HepG2 (cell line): ENCODE results near the gene CCND1. TPM values are rescaled to one million over a fixed set of nuclear protein-coding genes. Genes with fewer than 3 reads are reported as not detected.
A peak's percentile ranks its signal among the peaks of the same experiment; 100 is the strongest.

Experiments
- ADNP ChIP-seq: sonication (generic); formaldehyde crosslinking; IDR thresholded peaks from 2 replicates; pipeline ENCODE4 v1.4.0; 2020; ENCODE audit warnings: missing genetic modification reagents
- ATF1 ChIP-seq: IDR thresholded peaks from 2 replicates; pipeline ENCODE4 v1.6.1; 2016; ENCODE audit warnings: mild to moderate bottlenecking, control low read depth
- ATF3 ChIP-seq: sonication (generic); formaldehyde crosslinking; IDR thresholded peaks from 2 replicates; pipeline ENCODE4 v1.4.0; 2020; ENCODE audit warnings: missing genetic modification reagents
- ATF7-NPFF ChIP-seq: sonication (generic); formaldehyde crosslinking; IDR thresholded peaks from 2 replicates; pipeline ENCODE4 v1.8.1; 2023; ENCODE audit warnings: mild to moderate bottlenecking, low read depth, missing genetic modification reagents, moderate library complexity
- EP300 ChIP-seq, 3 experiments: sonication (generic) in 1 of 3; formaldehyde crosslinking in 1 of 3; IDR thresholded peaks; 2 replicates each; pipeline versions ENCODE4 v1.5.1 to v1.6.1; 2011 to 2020; ENCODE audit warnings: low read depth in 2 of 3, low read length in 2 of 3, borderline replicate concordance in 1 of 3, improper control_type of control experiment in 1 of 3, mild to moderate bottlenecking in 1 of 3, missing genetic modification reagents in 1 of 3, moderate library complexity in 1 of 3
- FOXK1 ChIP-seq: sonication (generic); formaldehyde crosslinking; IDR thresholded peaks from 2 replicates; pipeline ENCODE4 v1.4.0; 2020; ENCODE audit warnings: low read depth, missing genetic modification reagents, borderline replicate concordance
- GATAD2A ChIP-seq: IDR thresholded peaks from 2 replicates; pipeline ENCODE4 v1.6.1; 2016
- GTF3A ChIP-seq: sonication (generic); formaldehyde crosslinking; conservative IDR thresholded peaks from 2 replicates; pipeline ENCODE4 v1.4.0; 2020; ENCODE audit warnings: mild to moderate bottlenecking, missing genetic modification reagents
- JUN ChIP-seq: sonication (generic); formaldehyde crosslinking; IDR thresholded peaks from 2 replicates; pipeline ENCODE4 v1.4.0; 2020; ENCODE audit warnings: mild to moderate bottlenecking, missing genetic modification reagents
- JUND ChIP-seq: sonication (generic); formaldehyde crosslinking; IDR thresholded peaks from 2 replicates; pipeline ENCODE4 v1.8.0; 2022; ENCODE audit warnings: mild to moderate bottlenecking, missing genetic modification reagents
- MBD4 ChIP-seq: IDR thresholded peaks from 2 replicates; pipeline ENCODE4 v1.6.1; 2012; ENCODE audit warnings: low read length, inconsistent platforms, borderline replicate concordance
- MYNN ChIP-seq: sonication (generic); formaldehyde crosslinking; IDR thresholded peaks from 2 replicates; pipeline ENCODE4 v1.4.0; 2020; ENCODE audit warnings: mild to moderate bottlenecking, low read depth, missing genetic modification reagents
- NFE2L2 ChIP-seq: fragments of 150-350 bp; IDR thresholded peaks from 2 replicates; pipeline ENCODE4 v1.6.1; 2014; ENCODE audit warnings: low read length
- NFIC ChIP-seq: IDR thresholded peaks from 2 replicates; pipeline ENCODE4 v1.6.1; 2012; ENCODE audit warnings: mild to moderate bottlenecking, low read length, inconsistent platforms
- PPARG ChIP-seq: conservative IDR thresholded peaks from 2 replicates; pipeline ENCODE4 v1.6.1; 2016; ENCODE audit warnings: missing biosample characterization, missing genetic modification reagents
- SALL1 ChIP-seq: sonication (generic); formaldehyde crosslinking; IDR thresholded peaks from 2 replicates; pipeline ENCODE4 v1.8.0; 2022; ENCODE audit warnings: mild to moderate bottlenecking, missing genetic modification reagents
- SOX13 ChIP-seq, 3 experiments: fragments of 450-650 bp in 1 of 3; sonication (generic) in 1 of 3; formaldehyde crosslinking in 1 of 3; IDR thresholded peaks in 2 of 3; conservative IDR thresholded peaks in 1 of 3; 2 replicates each; pipeline versions ENCODE4 v1.5.0 to v1.6.1; 2016 to 2020; ENCODE audit warnings: antibody characterized with exemption in 1 of 3, mild to moderate bottlenecking in 1 of 3, missing compliant biosample characterization in 1 of 3, missing genetic modification reagents in 1 of 3, moderate library complexity in 1 of 3
- SOX6 ChIP-seq, 2 experiments: fragments of 450-650 bp in 1 of 2; sonication (generic) in 1 of 2; formaldehyde crosslinking in 1 of 2; IDR thresholded peaks; 2 replicates each; pipeline versions ENCODE4 v1.4.0 to v1.6.1; 2017 to 2020; ENCODE audit warnings: antibody characterized with exemption in 1 of 2, mild to moderate bottlenecking in 1 of 2, missing genetic modification reagents in 1 of 2
- ZFYVE20 ChIP-seq: sonication (generic); formaldehyde crosslinking; IDR thresholded peaks from 2 replicates; pipeline ENCODE4 v1.8.0; 2023; ENCODE audit warnings: low read depth, mild to moderate bottlenecking, moderate library complexity, missing genetic modification reagents, borderline replicate concordance
- ZNF274 ChIP-seq: sonication (generic); formaldehyde crosslinking; IDR thresholded peaks from 2 replicates; pipeline ENCODE4 v1.5.1; 2020; ENCODE audit warnings: mild to moderate bottlenecking, missing genetic modification reagents
- polyA plus RNA-seq, 8 experiments: library from polyadenylated mRNA; depleted of rRNA in 3 of 8; stranded (reverse) in 7 of 8; unstranded in 1 of 8; fragments of >200 nt; fragmentation: Illumina TruSeq in 4 of 8; extraction: Trizol in 4 of 8; gene quantifications; 2 replicates each; pipeline versions ENCODE4 v1.2.1 to v1.2.3, GENCODE V29; 2011 to 2016; ENCODE audit warnings: low read depth in 4 of 8, missing spikeins in 1 of 8, mixed read lengths in 1 of 8; ENCODE audit not compliant: insufficient read depth in 1 of 8
- total RNA-seq, 5 experiments: library from RNA; depleted of rRNA; stranded (reverse); fragments of >200 nt; fragmentation: Illumina TruSeq; extraction: Trizol; gene quantifications; 2 replicates each; pipeline ENCODE4 v1.2.3, GENCODE V29; 2016; ENCODE audit warnings: low read depth in 1 of 5
- TF ChIP-seq, protein P1 (sequence below): sonication (generic); formaldehyde crosslinking; IDR thresholded peaks from 2 replicates; pipeline ENCODE4 v1.8.0; 2022; ENCODE audit warnings: missing genetic modification reagents, mild to moderate bottlenecking, borderline replicate concordance
- TF ChIP-seq, protein P2 (sequence below): sonication (generic); formaldehyde crosslinking; IDR thresholded peaks from 2 replicates; pipeline ENCODE4 v1.4.0; 2020; ENCODE audit warnings: missing genetic modification reagents, borderline replicate concordance

The CCND1 gene
- total and polyA plus RNA-seq, 2 of the 13 experiments (the other 11 are each of a cell fraction or from before 2014, with no cell fraction given): 107 to 136 TPM

GRCh38 chr11:69689484-69690319 lies 48.7 kb downstream of the CCND1 start (continued):
- TF ChIP-seq, protein P1, sequence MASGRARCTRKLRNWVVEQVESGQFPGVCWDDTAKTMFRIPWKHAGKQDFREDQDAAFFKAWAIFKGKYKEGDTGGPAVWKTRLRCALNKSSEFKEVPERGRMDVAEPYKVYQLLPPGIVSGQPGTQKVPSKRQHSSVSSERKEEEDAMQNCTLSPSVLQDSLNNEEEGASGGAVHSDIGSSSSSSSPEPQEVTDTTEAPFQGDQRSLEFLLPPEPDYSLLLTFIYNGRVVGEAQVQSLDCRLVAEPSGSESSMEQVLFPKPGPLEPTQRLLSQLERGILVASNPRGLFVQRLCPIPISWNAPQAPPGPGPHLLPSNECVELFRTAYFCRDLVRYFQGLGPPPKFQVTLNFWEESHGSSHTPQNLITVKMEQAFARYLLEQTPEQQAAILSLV: no peak
- TF ChIP-seq ATF1 (CRISPR knock-in tag): no peak
- peak; percentile 69 for TF ChIP-seq JUND (CRISPR knock-in tag)
- no peak for TF ChIP-seq ATF7-NPFF
- peak; percentile 35; the same call in 1 of the 2 replicates for TF ChIP-seq NFIC
- TF ChIP-seq SOX6 (IDR thresholded peaks at IDR 0.05): no peak
- peak; percentile 28; the same call in 1 of the 2 replicates for TF ChIP-seq SOX6 (CRISPR knock-in tag; IDR thresholded peaks at IDR 0.05)
- TF ChIP-seq, protein P2, sequence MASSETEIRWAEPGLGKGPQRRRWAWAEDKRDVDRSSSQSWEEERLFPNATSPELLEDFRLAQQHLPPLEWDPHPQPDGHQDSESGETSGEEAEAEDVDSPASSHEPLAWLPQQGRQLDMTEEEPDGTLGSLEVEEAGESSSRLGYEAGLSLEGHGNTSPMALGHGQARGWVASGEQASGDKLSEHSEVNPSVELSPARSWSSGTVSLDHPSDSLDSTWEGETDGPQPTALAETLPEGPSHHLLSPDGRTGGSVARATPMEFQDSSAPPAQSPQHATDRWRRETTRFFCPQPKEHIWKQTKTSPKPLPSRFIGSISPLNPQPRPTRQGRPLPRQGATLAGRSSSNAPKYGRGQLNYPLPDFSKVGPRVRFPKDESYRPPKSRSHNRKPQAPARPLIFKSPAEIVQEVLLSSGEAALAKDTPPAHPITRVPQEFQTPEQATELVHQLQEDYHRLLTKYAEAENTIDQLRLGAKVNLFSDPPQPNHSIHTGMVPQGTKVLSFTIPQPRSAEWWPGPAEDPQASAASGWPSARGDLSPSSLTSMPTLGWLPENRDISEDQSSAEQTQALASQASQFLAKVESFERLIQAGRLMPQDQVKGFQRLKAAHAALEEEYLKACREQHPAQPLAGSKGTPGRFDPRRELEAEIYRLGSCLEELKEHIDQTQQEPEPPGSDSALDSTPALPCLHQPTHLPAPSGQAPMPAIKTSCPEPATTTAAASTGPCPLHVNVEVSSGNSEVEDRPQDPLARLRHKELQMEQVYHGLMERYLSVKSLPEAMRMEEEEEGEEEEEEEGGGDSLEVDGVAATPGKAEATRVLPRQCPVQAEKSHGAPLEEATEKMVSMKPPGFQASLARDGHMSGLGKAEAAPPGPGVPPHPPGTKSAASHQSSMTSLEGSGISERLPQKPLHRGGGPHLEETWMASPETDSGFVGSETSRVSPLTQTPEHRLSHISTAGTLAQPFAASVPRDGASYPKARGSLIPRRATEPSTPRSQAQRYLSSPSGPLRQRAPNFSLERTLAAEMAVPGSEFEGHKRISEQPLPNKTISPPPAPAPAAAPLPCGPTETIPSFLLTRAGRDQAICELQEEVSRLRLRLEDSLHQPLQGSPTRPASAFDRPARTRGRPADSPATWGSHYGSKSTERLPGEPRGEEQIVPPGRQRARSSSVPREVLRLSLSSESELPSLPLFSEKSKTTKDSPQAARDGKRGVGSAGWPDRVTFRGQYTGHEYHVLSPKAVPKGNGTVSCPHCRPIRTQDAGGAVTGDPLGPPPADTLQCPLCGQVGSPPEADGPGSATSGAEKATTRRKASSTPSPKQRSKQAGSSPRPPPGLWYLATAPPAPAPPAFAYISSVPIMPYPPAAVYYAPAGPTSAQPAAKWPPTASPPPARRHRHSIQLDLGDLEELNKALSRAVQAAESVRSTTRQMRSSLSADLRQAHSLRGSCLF (CRISPR knock-in tag): no peak
- no peak for TF ChIP-seq GTF3A
- no peak for TF ChIP-seq ZNF274 (CRISPR knock-in tag)
- no peak for TF ChIP-seq ZFYVE20 (CRISPR knock-in tag)
- TF ChIP-seq SOX13 (IDR thresholded peaks at IDR 0.05): no peak
- TF ChIP-seq SOX13 (CRISPR knock-in tag; conservative IDR thresholded peaks at IDR 0.05 in 1 of 2, IDR thresholded peaks at IDR 0.05 in 1 of 2): 0 out of 4 replicates have a peak, but pooled peaks of 1 of the 2 experiments have one; percentile 18
- TF ChIP-seq PPARG (CRISPR knock-in tag): no peak
- TF ChIP-seq FOXK1: 0 out of 2 replicates have a peak, but pooled peaks have one; percentile 11
- peak; percentile 18; the same call in 1 of the 2 replicates for TF ChIP-seq SALL1 (CRISPR knock-in tag)
- peak; percentile 71 for TF ChIP-seq GATAD2A (CRISPR knock-in tag)
- TF ChIP-seq ATF3 (CRISPR knock-in tag): 0 out of 2 replicates have a peak, but pooled peaks have one; percentile 8
- TF ChIP-seq JUN (CRISPR knock-in tag): peak; percentile 87
- no peak for TF ChIP-seq MBD4
- peak; percentile 80 for TF ChIP-seq NFE2L2
- TF ChIP-seq EP300 (IDR thresholded peaks at IDR 0.05; ENCODE audit: low read depth in 2 of 2, low read length in 2 of 2): peak in 1 of 2 experiments; percentile 37; a peak in 1 of 4 replicates
- TF ChIP-seq EP300 (CRISPR knock-in tag; IDR thresholded peaks at IDR 0.05; ENCODE audit: borderline replicate concordance): no peak
- TF ChIP-seq ADNP (CRISPR knock-in tag): no peak
- no peak for TF ChIP-seq MYNN
